ENCODE measurements around the gene S100A10.
A peak's percentile ranks its signal among the peaks of the same experiment; 100 is the strongest.

Gene S100A10

DNA sequence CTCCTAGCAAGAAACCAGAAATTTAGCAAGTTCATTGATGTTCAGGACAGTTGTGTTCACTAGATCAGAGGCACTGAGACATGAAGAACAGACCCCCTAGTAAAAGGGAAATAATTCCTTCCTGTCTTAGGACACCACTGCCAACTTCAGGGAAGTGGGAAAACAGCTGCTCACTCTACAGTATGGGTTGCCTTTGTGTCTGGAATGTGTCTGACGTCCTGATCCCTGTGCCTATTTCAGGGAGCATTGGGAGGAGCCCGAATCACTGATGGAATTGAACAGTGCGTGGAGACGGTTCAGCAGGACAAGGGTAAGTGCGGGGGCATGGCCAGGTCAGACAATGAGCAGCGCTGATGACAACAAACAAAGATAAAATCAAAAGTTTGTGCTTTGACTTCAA, 22.1 kb upstream of the S100A10 start:
- CTCF ChIA-PET: interaction anchor here (0.7 to 1.8 kb wide), 4 partner anchors 14 to 170 kb away, joined by 3 to 5 read pairs (median 4); partner anchors contain the start of gene S100A11

DNA sequence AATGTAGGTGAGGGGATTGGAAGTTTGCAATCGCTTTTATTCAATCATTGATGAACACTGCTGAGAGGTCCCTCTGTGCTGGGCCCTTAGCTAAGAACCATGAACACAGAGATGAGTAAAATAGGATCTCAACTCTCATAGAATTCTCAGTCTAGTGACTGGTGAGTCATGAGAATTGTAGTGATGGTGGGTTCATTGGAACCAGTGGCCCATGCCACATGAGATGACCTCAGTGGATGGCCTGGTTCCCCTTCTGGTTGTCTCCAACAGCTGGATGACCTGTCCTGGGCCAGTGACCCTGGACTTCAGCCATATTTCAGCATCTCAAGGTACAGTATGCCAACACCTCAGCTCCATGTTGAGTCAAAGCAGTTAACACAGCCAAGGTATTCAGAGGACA, 21.3 kb upstream of the S100A10 start:
- ChIA-PET POLR2A (interaction anchor here (0.7 kb wide), 1 partner anchor 97 kb away, joined by 4 read pairs; no protein-coding TSS in a partner anchor), CTCF (interaction anchor here (1.0 to 1.8 kb wide), 2 partner anchors 13 to 171 kb away, joined by 3 to 5 read pairs; no protein-coding TSS in a partner anchor)
- TF ChIP-seq ZNF384 (IDR thresholded peaks at IDR 0.05) (no peak), FOXA1 (IDR thresholded peaks at IDR 0.05) (no peak), BHLHE40 (IDR thresholded peaks at IDR 0.05; ENCODE audit: borderline replicate concordance) (no peak), ARNT (IDR thresholded peaks at IDR 0.05) (no peak), NFRKB (IDR thresholded peaks at IDR 0.05) (no peak), CTBP1 (IDR thresholded peaks at IDR 0.05; ENCODE audit: borderline replicate concordance) (no peak), FOXM1 (IDR thresholded peaks at IDR 0.05; ENCODE audit: borderline replicate concordance) (no peak), SP1 (IDR thresholded peaks at IDR 0.05) (no peak), FOXK2 (IDR thresholded peaks at IDR 0.05) (no peak), HDGF (IDR thresholded peaks at IDR 0.05; ENCODE audit: borderline replicate concordance) (no peak)
- TF ChIP-seq, protein P1, sequence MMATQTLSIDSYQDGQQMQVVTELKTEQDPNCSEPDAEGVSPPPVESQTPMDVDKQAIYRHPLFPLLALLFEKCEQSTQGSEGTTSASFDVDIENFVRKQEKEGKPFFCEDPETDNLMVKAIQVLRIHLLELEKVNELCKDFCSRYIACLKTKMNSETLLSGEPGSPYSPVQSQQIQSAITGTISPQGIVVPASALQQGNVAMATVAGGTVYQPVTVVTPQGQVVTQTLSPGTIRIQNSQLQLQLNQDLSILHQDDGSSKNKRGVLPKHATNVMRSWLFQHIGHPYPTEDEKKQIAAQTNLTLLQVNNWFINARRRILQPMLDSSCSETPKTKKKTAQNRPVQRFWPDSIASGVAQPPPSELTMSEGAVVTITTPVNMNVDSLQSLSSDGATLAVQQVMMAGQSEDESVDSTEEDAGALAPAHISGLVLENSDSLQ (IDR thresholded peaks at IDR 0.05): no peak
- no peak for DNase-seq (ENCODE audit: extremely low spot score)

More for the DNA sequence above, 22.1 kb upstream of the S100A10 start:
- TF ChIP-seq LEF1 (IDR thresholded peaks at IDR 0.05; ENCODE audit: borderline replicate concordance): no peak
- no peak for TF ChIP-seq NFRKB (IDR thresholded peaks at IDR 0.05)
- no peak for TF ChIP-seq FOXM1 (IDR thresholded peaks at IDR 0.05; ENCODE audit: borderline replicate concordance)
- TF ChIP-seq CTBP1 (IDR thresholded peaks at IDR 0.05; ENCODE audit: borderline replicate concordance): no peak
- no peak for TF ChIP-seq SUZ12 (IDR thresholded peaks at IDR 0.05)
- TF ChIP-seq FOXK2 (IDR thresholded peaks at IDR 0.05): no peak
- TF ChIP-seq TARDBP (IDR thresholded peaks at IDR 0.05): no peak
- no peak for TF ChIP-seq ELF4 (IDR thresholded peaks at IDR 0.05)
- TF ChIP-seq, protein P1 (IDR thresholded peaks at IDR 0.05): no peak
- no peak for TF ChIP-seq BHLHE40 (IDR thresholded peaks at IDR 0.05; ENCODE audit: borderline replicate concordance)
- no peak for TF ChIP-seq ARNT (IDR thresholded peaks at IDR 0.05)
- no peak for TF ChIP-seq FOXA1 (IDR thresholded peaks at IDR 0.05)
- no peak for DNase-seq (ENCODE audit: extremely low spot score)
- POLR2A ChIA-PET: interaction anchor here (0.7 kb wide), 1 partner anchor 96 kb away, joined by 4 read pairs; no protein-coding TSS in a partner anchor

DNA sequence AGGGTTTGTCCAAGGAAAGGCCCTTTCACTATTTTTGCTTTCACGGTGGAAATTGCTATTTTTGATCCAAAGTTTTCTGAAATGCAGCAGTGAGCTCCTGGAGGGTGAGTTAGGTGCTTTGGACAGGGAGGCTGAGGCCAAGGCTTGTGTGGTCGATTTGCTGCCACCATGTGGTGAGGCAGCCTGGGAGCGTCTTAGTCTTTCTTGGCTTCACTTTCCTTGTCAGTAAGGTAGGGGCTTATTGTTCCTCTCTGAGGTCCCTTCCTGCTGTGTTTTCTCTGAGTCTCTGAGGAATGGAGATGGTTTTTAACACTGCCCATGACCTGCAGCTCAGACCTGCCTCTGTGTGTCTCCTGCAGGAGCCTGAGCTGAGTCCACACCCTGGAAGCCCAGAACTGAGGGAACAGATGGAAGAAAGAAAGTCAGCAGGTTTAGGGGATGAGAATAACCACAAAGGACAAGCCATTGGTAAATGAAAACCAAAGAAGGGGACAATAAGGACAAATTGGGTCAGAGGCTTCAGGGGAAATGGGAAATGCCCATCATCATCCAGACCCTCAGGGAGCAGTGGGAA, 20.1 kb upstream of the S100A10 start:
- peak; percentile 67 for DNase-seq (ENCODE audit: extremely low spot score)
- ChIA-PET POLR2A (no interaction called here), CTCF (interaction anchor here (0.6 to 1.5 kb wide), 11 partner anchors 9 to 95 kb away, joined by 3 to 11 read pairs (median 4); partner anchors contain the start of gene S100A11)
- TF ChIP-seq NFRKB (IDR thresholded peaks at IDR 0.05) (no peak), FOXK2 (IDR thresholded peaks at IDR 0.05) (no peak), SUZ12 (IDR thresholded peaks at IDR 0.05) (no peak), FOXM1 (IDR thresholded peaks at IDR 0.05; ENCODE audit: borderline replicate concordance) (no peak), ELF4 (IDR thresholded peaks at IDR 0.05) (no peak), ARNT (IDR thresholded peaks at IDR 0.05) (no peak), SP1 (IDR thresholded peaks at IDR 0.05) (no peak), L3MBTL2 (conservative IDR thresholded peaks at IDR 0.05) (no peak), CTBP1 (IDR thresholded peaks at IDR 0.05; ENCODE audit: borderline replicate concordance) (no peak)
- TF ChIP-seq, protein P1 (IDR thresholded peaks at IDR 0.05): no peak

DNA sequence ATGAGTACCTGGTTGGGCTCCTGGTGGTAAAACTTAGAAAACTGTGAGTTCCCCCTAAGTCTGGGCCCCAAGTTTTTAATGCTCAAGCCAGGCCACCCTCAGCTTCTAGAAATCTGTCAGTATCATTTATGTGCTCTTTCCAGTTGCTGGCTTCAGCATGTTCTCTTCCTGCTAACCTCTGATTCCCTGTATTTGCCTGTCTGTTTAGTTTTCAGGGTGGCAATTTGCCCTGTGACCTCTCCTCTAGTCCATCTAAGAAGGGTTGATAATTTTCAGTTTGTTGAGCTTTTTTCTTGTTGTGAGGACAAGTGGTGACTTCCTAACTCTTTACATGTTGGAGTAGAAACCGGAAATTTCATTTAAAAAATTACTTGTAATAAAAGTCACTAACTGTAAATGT, 16.0 kb upstream of the S100A10 start:
- ChIA-PET POLR2A (no interaction called here), CTCF (interaction anchor here (0.8 kb wide), 1 partner anchor 25 kb away, joined by 4 read pairs; no protein-coding TSS in a partner anchor)
- no peak for TF ChIP-seq TARDBP (IDR thresholded peaks at IDR 0.05)
- no peak for TF ChIP-seq CTBP1 (IDR thresholded peaks at IDR 0.05; ENCODE audit: borderline replicate concordance)
- no peak for TF ChIP-seq FOXM1 (IDR thresholded peaks at IDR 0.05; ENCODE audit: borderline replicate concordance)
- no peak for TF ChIP-seq SP1 (IDR thresholded peaks at IDR 0.05)
- no peak for TF ChIP-seq ARNT (IDR thresholded peaks at IDR 0.05)
- no peak for TF ChIP-seq HDGF (IDR thresholded peaks at IDR 0.05; ENCODE audit: borderline replicate concordance)
- no peak for TF ChIP-seq ELF4 (IDR thresholded peaks at IDR 0.05)
- no peak for TF ChIP-seq L3MBTL2 (conservative IDR thresholded peaks at IDR 0.05)
- no peak for TF ChIP-seq ZNF384 (IDR thresholded peaks at IDR 0.05)
- TF ChIP-seq FOXA1 (IDR thresholded peaks at IDR 0.05): no peak
- no peak for TF ChIP-seq FOXK2 (IDR thresholded peaks at IDR 0.05)
- TF ChIP-seq, protein P1 (IDR thresholded peaks at IDR 0.05): no peak
- TF ChIP-seq SUZ12 (IDR thresholded peaks at IDR 0.05): no peak
- TF ChIP-seq NFRKB (IDR thresholded peaks at IDR 0.05): no peak
- no peak for TF ChIP-seq BHLHE40 (IDR thresholded peaks at IDR 0.05; ENCODE audit: borderline replicate concordance)
- no peak for TF ChIP-seq LEF1 (IDR thresholded peaks at IDR 0.05; ENCODE audit: borderline replicate concordance)
- DNase-seq (ENCODE audit: extremely low spot score): no peak

DNA sequence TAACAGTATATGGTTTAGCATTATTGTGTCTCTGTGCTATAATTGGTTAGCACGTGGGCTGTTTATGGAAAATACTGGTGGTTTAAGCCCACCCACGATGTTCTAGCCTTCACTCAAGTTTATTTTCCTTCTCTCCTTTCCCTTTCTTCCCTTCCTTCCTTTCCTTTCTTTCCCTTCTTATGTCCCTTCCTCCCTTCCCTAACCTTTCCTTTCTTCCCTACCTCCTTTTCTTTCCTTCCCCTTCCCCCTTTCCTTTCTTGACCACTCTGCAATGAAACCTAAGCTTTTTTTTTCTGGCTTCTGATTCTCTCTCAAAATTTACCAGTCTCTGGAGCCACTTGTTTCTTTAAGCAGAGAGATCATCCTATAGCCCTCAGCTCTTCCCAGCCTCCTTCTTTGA, 13.4 kb upstream of the S100A10 start:
- POLR2A ChIA-PET: no interaction called here

More for the DNA sequence above, 13.4 kb upstream of the S100A10 start:
- CTCF ChIA-PET: no interaction called here
- DNase-seq (ENCODE audit: extremely low spot score): no peak
- TF ChIP-seq L3MBTL2 (conservative IDR thresholded peaks at IDR 0.05): no peak
- no peak for TF ChIP-seq CTBP1 (IDR thresholded peaks at IDR 0.05; ENCODE audit: borderline replicate concordance)
- no peak for TF ChIP-seq SP1 (IDR thresholded peaks at IDR 0.05)
- no peak for TF ChIP-seq LEF1 (IDR thresholded peaks at IDR 0.05; ENCODE audit: borderline replicate concordance)
- TF ChIP-seq BHLHE40 (IDR thresholded peaks at IDR 0.05; ENCODE audit: borderline replicate concordance): no peak
- no peak for TF ChIP-seq SUZ12 (IDR thresholded peaks at IDR 0.05)
